PC-9 (cell line): ENCODE data around the gene OSBPL10. TPM values are rescaled to one million over a fixed set of nuclear protein-coding genes. Genes with fewer than 3 reads are reported as not detected.
"Not testable (repeated sequence)": the region's sequence is repeated elsewhere in the genome, so short reads cannot be mapped to it uniquely, and the experiment has no call there.

Experiments used
- BruUV-seq: library from RNA; stranded (reverse); fragments of 400-500 nt; replicated peaks from 2 replicates; lab custom pipeline; 2021; lab: Mats Ljungman, UMichigan
- CTCF ChIA-PET: fragments of 300-600 bp; sonication (Branson Sonifier 250); formaldehyde crosslinking; loops from one replicate; lab custom pipeline; 2022; ENCODE audit warnings: antibody characterized with exemption; lab: Charles Lee
- POLR2A ChIA-PET: fragments of 300-600 bp; sonication (Branson Sonifier 250); formaldehyde crosslinking; loops from one replicate; lab custom pipeline; 2022; ENCODE audit warnings: antibody characterized with exemption; ENCODE audit not compliant: unreplicated experiment; lab: Charles Lee
- DNase-seq, 2 experiments: peaks; one replicate each; pipeline versions ENCODE4 v3.0.0 to v3.0.0-alpha.2; 2015 to 2022; ENCODE audit warnings: mixed read lengths in 1 of 2
- H2AFZ ChIP-seq: fragments of 200-600 bp; sonication (generic); 2 replicates; pipeline ENCODE4 v1.8.1; 2017; ENCODE audit warnings: antibody characterized with exemption
- H3F3A ChIP-seq: fragments of 200-600 bp; sonication (generic); 2 replicates; pipeline ENCODE4 v1.8.1; 2017; ENCODE audit warnings: antibody characterized with exemption, mild to moderate bottlenecking, low read depth; ENCODE audit not compliant: insufficient read depth
- H3K27ac ChIP-seq: fragments of 200-600 bp; sonication (generic); 2 replicates; pipeline ENCODE4 v1.6.1; 2016; ENCODE audit warnings: mixed run types
- H3K27me3 ChIP-seq: fragments of 200-600 bp; sonication (generic); 2 replicates; pipeline ENCODE4 v1.6.1; 2016; ENCODE audit warnings: low read depth, mixed run types; ENCODE audit not compliant: insufficient read depth
- H3K36me3 ChIP-seq: fragments of 200-600 bp; sonication (generic); 2 replicates; pipeline ENCODE4 v1.6.1; 2016; ENCODE audit warnings: low read depth, mixed run types
- H3K4me1 ChIP-seq: fragments of 200-600 bp; sonication (generic); replicated peaks from 2 replicates; pipeline ENCODE4 v1.6.1; 2016; ENCODE audit warnings: mixed run types; ENCODE audit not compliant: insufficient read depth
- H3K4me2 ChIP-seq: fragments of 200-600 bp; sonication (generic); 2 replicates; pipeline ENCODE4 v1.6.1; 2017; ENCODE audit warnings: mixed run types
- H3K4me3 ChIP-seq: fragments of 200-600 bp; sonication (generic); 2 replicates; pipeline ENCODE4 v1.6.1; 2016; ENCODE audit warnings: mixed run types
- H3K79me2 ChIP-seq: fragments of 200-600 bp; sonication (generic); 2 replicates; pipeline ENCODE4 v1.6.1; 2017; ENCODE audit warnings: low read depth, mixed run types
- H3K9me2 ChIP-seq: fragments of 200-600 bp; sonication (generic); 2 replicates; pipeline ENCODE4 v1.8.1; 2017; ENCODE audit warnings: mild to moderate bottlenecking; ENCODE audit not compliant: insufficient read depth
- H3K9me3 ChIP-seq: fragments of 200-600 bp; sonication (generic); 2 replicates; pipeline ENCODE4 v1.8.1; 2016; ENCODE audit warnings: low read depth; ENCODE audit not compliant: insufficient read depth
- H4K20me1 ChIP-seq: fragments of 200-600 bp; sonication (generic); 2 replicates; pipeline ENCODE4 v1.8.1; 2017; ENCODE audit not compliant: insufficient read depth
- EZH2 ChIP-seq: fragments of 200-600 bp; sonication (generic); IDR thresholded peaks from 2 replicates; pipeline ENCODE4 v1.8.0; 2017; ENCODE audit warnings: antibody characterized with exemption, low read depth
- intact Hi-C: fragments of 100-400 bp; cut with micrococcal nuclease; formaldehyde crosslinking; loops from one replicate; pipeline ENCODE4 v1.10.0; 2022; ENCODE audit not compliant: unreplicated experiment
- total RNA-seq: library from RNA; stranded (reverse); gene quantifications from 2 replicates; pipeline ENCODE4 v1.2.3, GENCODE V29; 2021
- TF ChIP-seq, protein P1 (sequence below): fragments of 200-600 bp; sonication (generic); conservative IDR thresholded peaks from 2 replicates; pipeline ENCODE4 v1.6.1; 2017; ENCODE audit warnings: mixed run types, antibody characterized with exemption, mild to moderate bottlenecking, moderate library complexity

The OSBPL10 gene
- total RNA-seq, 1 experiment from 2014 or later = 42.0 TPM

- Histone ChIP-seq H3K9me3 (no peaks in the 10 kb centered on the region), H3K36me3 (no peaks in the 10 kb centered on the region), H3K4me1 (no peaks in the 10 kb centered on the region), H3K4me2 (no peak overlapping the region), H3K27ac (no peak overlapping the region), H3K79me2 (no peaks in the 10 kb centered on the region), H2AFZ (no peak overlapping the region), H4K20me1 (no peaks in the 10 kb centered on the region), H3K27me3 (no peaks in the 10 kb centered on the region), H3K9me2 (no peaks in the 10 kb centered on the region), H3F3A (no peaks in the 10 kb centered on the region), H3K4me3 (no peak overlapping the region)
- POLR2A ChIA-PET = no interaction called here
- DNase-seq = no peak
- TF ChIP-seq, protein P1, sequence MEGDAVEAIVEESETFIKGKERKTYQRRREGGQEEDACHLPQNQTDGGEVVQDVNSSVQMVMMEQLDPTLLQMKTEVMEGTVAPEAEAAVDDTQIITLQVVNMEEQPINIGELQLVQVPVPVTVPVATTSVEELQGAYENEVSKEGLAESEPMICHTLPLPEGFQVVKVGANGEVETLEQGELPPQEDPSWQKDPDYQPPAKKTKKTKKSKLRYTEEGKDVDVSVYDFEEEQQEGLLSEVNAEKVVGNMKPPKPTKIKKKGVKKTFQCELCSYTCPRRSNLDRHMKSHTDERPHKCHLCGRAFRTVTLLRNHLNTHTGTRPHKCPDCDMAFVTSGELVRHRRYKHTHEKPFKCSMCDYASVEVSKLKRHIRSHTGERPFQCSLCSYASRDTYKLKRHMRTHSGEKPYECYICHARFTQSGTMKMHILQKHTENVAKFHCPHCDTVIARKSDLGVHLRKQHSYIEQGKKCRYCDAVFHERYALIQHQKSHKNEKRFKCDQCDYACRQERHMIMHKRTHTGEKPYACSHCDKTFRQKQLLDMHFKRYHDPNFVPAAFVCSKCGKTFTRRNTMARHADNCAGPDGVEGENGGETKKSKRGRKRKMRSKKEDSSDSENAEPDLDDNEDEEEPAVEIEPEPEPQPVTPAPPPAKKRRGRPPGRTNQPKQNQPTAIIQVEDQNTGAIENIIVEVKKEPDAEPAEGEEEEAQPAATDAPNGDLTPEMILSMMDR = no peak
- no peak for TF ChIP-seq EZH2
- CTCF ChIA-PET = interaction anchor here (0.6 kb wide), 1 partner anchor 596 kb away, joined by 8 read pairs; no protein-coding TSS in a partner anchor
- intact Hi-C loops = loop anchor here (10.0 kb wide), 1 partner anchor 113 kb away; the partner anchor contains the start of genes OSBPL10 and ZNF860
- no TSS peak for BruUV-seq
Observed at GRCh38 chr3:31871939-31872507, 109.0 kb downstream of the OSBPL10 start.

DNA sequence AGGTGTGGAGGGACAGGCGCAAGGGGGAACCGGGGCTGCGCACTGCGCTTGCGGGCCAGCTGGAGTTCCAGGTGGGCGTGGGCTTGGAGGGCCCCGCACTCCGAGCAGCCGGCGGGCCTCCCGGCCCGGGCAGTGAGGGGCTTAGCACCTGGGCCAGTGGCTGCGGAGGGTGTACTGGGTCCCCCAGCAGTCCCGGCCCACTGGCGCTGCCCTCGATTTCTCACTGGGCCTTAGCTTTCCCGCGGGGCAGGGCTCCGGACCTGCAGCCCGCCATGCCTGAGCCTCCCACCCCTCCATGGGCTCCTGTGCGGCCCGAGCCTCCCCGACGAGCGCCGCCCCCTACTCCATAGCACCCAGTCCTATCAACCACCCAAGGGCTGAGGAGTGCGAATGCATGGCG, 111.0 kb downstream of the OSBPL10 start:
- POLR2A ChIA-PET, H3K27ac ChIP-seq, H3K9me3 ChIP-seq, H3K4me2 ChIP-seq, H3K79me2 ChIP-seq, H3K4me3 ChIP-seq, H4K20me1 ChIP-seq, H3K27me3 ChIP-seq, H3K36me3 ChIP-seq, BruUV-seq, H3K4me1 ChIP-seq, DNase-seq, H3K9me2 ChIP-seq, H2AFZ ChIP-seq, CTCF ChIA-PET, H3F3A ChIP-seq: not testable (repeated sequence)
- intact Hi-C loops = loop anchor here (10.0 kb wide), 1 partner anchor 115 kb away; the partner anchor contains the start of genes OSBPL10 and ZNF860

DNA sequence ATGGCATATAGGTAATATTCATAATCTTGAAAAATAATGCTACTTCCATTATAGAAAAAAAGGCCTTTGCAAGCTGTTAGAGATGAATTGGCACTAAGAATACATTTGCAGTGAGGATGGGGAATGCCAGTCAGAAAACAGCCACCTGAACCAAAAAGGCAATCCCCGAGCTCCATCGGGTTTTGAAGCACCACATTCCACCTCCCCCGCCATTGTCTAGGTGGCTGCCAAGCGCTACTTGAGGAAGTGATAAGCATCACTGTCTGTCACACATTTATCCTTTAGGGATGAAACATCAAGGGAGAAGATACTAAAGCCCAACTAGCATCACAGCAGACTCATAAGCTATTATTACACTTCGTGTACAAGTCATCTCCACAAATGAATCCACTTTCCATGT, 112.8 kb downstream of the OSBPL10 start:
- ChIA-PET POLR2A (no interaction called here), CTCF (no interaction called here)
- no peak for DNase-seq
- no peak for TF ChIP-seq EZH2
- TF ChIP-seq, protein P1 = no peak
- Histone ChIP-seq H3K27me3 (no peaks in the 10 kb centered on the region), H3K79me2 (no peaks in the 10 kb centered on the region), H3K9me3 (no peaks in the 10 kb centered on the region), H3K4me2 (no peak overlapping the region), H3K36me3 (no peaks in the 10 kb centered on the region), H4K20me1 (no peaks in the 10 kb centered on the region), H3K4me1 (no peaks in the 10 kb centered on the region), H3K4me3 (no peak overlapping the region), H3K27ac (no peak overlapping the region), H3K9me2 (no peaks in the 10 kb centered on the region), H2AFZ (no peak overlapping the region), H3F3A (no peaks in the 10 kb centered on the region)
- no TSS peak for BruUV-seq
- intact Hi-C loops = no loop called here
